ENCODE results near the gene OR10A5. TPM values are rescaled to one million over a fixed set of nuclear protein-coding genes. Genes with fewer than 3 reads are reported as not detected.

The OR10A5 gene
- total and polyA plus RNA-seq, 2 experiments from 2014 or later = not detected

DNA sequence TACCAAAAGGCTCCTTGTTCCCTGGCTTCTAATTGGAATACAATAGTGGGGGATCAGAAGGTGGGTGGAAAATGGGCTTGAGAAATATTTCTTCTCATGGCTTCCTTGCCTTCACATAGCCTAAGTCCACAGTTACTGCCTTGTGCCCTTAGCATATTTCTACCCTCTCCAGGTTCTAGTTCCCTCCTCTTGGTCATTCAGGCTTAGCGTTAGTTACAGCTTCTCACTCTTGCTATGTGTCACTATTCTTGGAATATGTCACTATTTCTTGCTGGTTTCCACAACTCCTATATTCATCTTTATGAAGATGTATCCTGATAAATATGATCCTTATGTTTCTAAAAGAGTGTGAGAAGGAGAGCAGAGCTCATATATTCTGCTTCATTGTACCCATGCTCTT is 44.4 kb downstream of the OR10A5 start:
- TF ChIP-seq, protein P1, sequence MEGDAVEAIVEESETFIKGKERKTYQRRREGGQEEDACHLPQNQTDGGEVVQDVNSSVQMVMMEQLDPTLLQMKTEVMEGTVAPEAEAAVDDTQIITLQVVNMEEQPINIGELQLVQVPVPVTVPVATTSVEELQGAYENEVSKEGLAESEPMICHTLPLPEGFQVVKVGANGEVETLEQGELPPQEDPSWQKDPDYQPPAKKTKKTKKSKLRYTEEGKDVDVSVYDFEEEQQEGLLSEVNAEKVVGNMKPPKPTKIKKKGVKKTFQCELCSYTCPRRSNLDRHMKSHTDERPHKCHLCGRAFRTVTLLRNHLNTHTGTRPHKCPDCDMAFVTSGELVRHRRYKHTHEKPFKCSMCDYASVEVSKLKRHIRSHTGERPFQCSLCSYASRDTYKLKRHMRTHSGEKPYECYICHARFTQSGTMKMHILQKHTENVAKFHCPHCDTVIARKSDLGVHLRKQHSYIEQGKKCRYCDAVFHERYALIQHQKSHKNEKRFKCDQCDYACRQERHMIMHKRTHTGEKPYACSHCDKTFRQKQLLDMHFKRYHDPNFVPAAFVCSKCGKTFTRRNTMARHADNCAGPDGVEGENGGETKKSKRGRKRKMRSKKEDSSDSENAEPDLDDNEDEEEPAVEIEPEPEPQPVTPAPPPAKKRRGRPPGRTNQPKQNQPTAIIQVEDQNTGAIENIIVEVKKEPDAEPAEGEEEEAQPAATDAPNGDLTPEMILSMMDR (IDR thresholded peaks at IDR 0.05; ENCODE audit: low read depth, low read length) = no peak
- Histone ChIP-seq H3K36me3 (no peaks in the 10 kb centered on the region), H3K4me3 (no peak overlapping the region), H3K4me1 (ENCODE audit: low read depth) (no peaks in the 10 kb centered on the region), H3K27ac (no peak overlapping the region), H3K9me3 (ENCODE audit: low read depth) (no peaks in the 10 kb centered on the region), H3K27me3 (no peaks in the 10 kb centered on the region)
- no peak for DNase-seq (ENCODE audit: low read depth in 1 of 2, low spot score in 1 of 2)

DNA sequence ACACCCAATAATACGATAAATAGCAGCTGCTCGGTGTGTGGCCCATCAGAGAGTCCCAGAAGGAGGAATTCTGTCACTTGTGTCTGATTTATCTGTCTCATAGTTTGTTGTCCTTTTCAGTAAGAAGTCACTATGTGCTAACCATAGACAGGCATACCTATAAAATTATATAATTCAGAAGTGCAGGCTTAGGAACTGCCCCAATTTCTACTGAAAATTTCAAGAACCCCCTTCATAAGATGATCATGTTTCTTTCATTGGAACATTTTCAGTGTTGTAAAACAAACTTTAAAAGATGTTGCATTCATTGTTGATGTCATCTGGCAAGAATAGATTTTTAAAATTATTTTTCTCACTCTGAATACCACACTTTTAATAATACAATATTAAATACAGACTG is 46.9 kb downstream of the OR10A5 start, which contains the start of gene OR2D2:
Gene OR2D2 (minus strand): TSS at position 101 of the 400 bp plus-strand sequence. CDS start 0 bp downstream, at position 101.
- H3K27ac ChIP-seq = no peak within 1 kb of the TSS

DNA sequence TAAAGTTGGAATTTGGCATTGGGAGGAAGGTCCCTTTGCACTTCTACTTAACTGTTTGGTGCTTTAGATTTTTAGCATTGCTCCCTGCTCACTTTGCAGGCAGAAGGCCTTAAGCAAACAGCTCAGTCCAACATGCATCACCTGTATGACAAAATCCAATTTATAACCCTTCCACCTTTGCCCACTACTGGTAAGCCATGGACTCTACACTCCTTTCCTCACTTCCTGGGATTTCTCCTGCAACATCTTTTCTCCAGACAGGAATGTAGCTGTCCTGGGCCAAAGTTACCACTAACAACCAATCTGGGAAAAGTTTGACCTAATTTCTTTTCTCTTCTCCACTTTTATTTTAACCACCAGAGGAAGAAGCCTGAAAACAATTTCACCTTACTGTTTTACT is 48.6 kb downstream of the OR10A5 start:
- TF ChIP-seq, protein P1 (IDR thresholded peaks at IDR 0.05; ENCODE audit: low read depth, low read length) = no peak
- DNase-seq (ENCODE audit: low read depth in 1 of 2, low spot score in 1 of 2) = no peak

More for the DNA sequence above, 46.9 kb downstream of the OR10A5 start, which contains the start of gene OR2D2:
- no peaks in the 10 kb centered on the region for H3K4me1 ChIP-seq (ENCODE audit: low read depth)
- H3K36me3 ChIP-seq = no peaks in the 10 kb centered on the region
- H3K4me3 ChIP-seq = no peak within 1 kb of the TSS
- H3K9me3 ChIP-seq (ENCODE audit: low read depth) = no peaks in the 10 kb centered on the region
- H3K27me3 ChIP-seq = no peaks in the 10 kb centered on the region
- TF ChIP-seq, protein P1 (IDR thresholded peaks at IDR 0.05; ENCODE audit: low read depth, low read length) = no peak
- no peak for DNase-seq (ENCODE audit: low read depth in 1 of 2, low spot score in 1 of 2)

DNA sequence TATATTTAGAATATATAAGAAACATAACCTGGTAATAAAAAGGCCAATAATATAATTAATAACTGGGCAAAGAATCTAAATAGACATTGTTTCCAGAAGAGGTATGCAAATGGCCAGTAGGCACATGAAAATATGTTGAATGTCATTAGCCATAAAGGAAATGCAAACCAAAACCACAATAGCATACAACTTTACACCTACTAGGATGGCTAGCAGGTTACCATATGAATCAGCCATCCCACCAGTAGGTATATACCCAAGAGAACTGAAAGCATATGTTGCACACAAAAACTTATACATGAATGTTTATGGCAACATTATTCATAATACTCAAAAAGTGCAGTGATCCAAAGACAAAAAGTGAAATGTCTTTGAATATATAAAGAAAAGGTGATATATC is 49.5 kb downstream of the OR10A5 start:
- DNase-seq (ENCODE audit: low read depth in 1 of 2, low spot score in 1 of 2) = no peak
- no peak overlapping the region for H3K27ac ChIP-seq
- H3K27me3 ChIP-seq = peaks cover 5% of the 10 kb centered on the region
- H3K36me3 ChIP-seq = no peaks in the 10 kb centered on the region
- no peaks in the 10 kb centered on the region for H3K9me3 ChIP-seq (ENCODE audit: low read depth)
- no peak overlapping the region for H3K4me3 ChIP-seq
- no peaks in the 10 kb centered on the region for H3K4me1 ChIP-seq (ENCODE audit: low read depth)
- TF ChIP-seq, protein P1 (IDR thresholded peaks at IDR 0.05; ENCODE audit: low read depth, low read length) = no peak

More for the DNA sequence above, 48.6 kb downstream of the OR10A5 start:
- Histone ChIP-seq H3K4me3 (no peak overlapping the region), H3K27me3 (peaks cover 5% of the 10 kb centered on the region), H3K9me3 (ENCODE audit: low read depth) (no peaks in the 10 kb centered on the region), H3K27ac (no peak overlapping the region), H3K4me1 (ENCODE audit: low read depth) (no peaks in the 10 kb centered on the region), H3K36me3 (no peaks in the 10 kb centered on the region)

Other genes starting within 250 kb of the OR10A5 start
- gene RRP8, start 242.1 kb upstream of the OR10A5 start, total RNA-seq = 20.7 and 27.3 TPM in 2 replicates
- 32.6 and 46.0 TPM in 2 replicates for gene RRP8, start 242.1 kb upstream of the OR10A5 start, polyA plus RNA-seq
- gene ILK, start 241.9 kb upstream of the OR10A5 start, total RNA-seq = 221 and 259 TPM in 2 replicates
- gene ILK, start 241.9 kb upstream of the OR10A5 start, polyA plus RNA-seq = 270 and 316 TPM in 2 replicates
- 72.6 and 113 TPM in 2 replicates for gene TAF10, start 233.5 kb upstream of the OR10A5 start, total RNA-seq
- gene TAF10, start 233.5 kb upstream of the OR10A5 start, polyA plus RNA-seq = 277 and 316 TPM in 2 replicates
- 13.2 and 27.8 TPM in 2 replicates for gene TPP1, start 226.3 kb upstream of the OR10A5 start, total RNA-seq
- gene TPP1, start 226.3 kb upstream of the OR10A5 start, polyA plus RNA-seq = 28.0 and 36.8 TPM in 2 replicates
- 45.8 and 60.2 TPM in 2 replicates for gene DCHS1, start 189.9 kb upstream of the OR10A5 start, total RNA-seq
- 16.0 and 19.8 TPM in 2 replicates for gene DCHS1, start 189.9 kb upstream of the OR10A5 start, polyA plus RNA-seq
- gene MRPL17, start 162.3 kb upstream of the OR10A5 start, total RNA-seq = 52.1 and 100 TPM in 2 replicates
- gene MRPL17, start 162.3 kb upstream of the OR10A5 start, polyA plus RNA-seq = 62.1 and 108 TPM in 2 replicates
- 0.12 TPM in 1 of 2 replicates, not detected in the other for gene OR2AG2, start 73.7 kb upstream of the OR10A5 start, total RNA-seq
- gene OR2AG2, start 73.7 kb upstream of the OR10A5 start, polyA plus RNA-seq = 0.16 and 0.28 TPM in 2 replicates
- gene OR2AG1, start 62.7 kb upstream of the OR10A5 start, total RNA-seq = not detected in 2 replicates
- 0.04 and 0.09 TPM in 2 replicates for gene OR2AG1, start 62.7 kb upstream of the OR10A5 start, polyA plus RNA-seq
- 0.11 and 0.12 TPM in 2 replicates for gene OR6A2, start 46.0 kb upstream of the OR10A5 start, total RNA-seq
- gene OR6A2, start 46.0 kb upstream of the OR10A5 start, polyA plus RNA-seq = 0.07 TPM in 1 of 2 replicates, not detected in the other
- not detected in 2 replicates for gene OR10A2, start 17.4 kb downstream of the OR10A5 start, total RNA-seq
- gene OR10A2, start 17.4 kb downstream of the OR10A5 start, polyA plus RNA-seq = 0.26 TPM in 1 of 2 replicates, not detected in the other
- not detected in 2 replicates for gene OR10A4, start 30.9 kb downstream of the OR10A5 start, total RNA-seq
- not detected in 2 replicates for gene OR10A4, start 30.9 kb downstream of the OR10A5 start, polyA plus RNA-seq
- not detected in 2 replicates for gene OR2D2, start 46.8 kb downstream of the OR10A5 start, total RNA-seq
- not detected in 2 replicates for gene OR2D2, start 46.8 kb downstream of the OR10A5 start, polyA plus RNA-seq
- gene OR2D3, start 75.3 kb downstream of the OR10A5 start, total RNA-seq = not detected in 2 replicates
- 0.51 TPM in 1 of 2 replicates, not detected in the other for gene OR2D3, start 75.3 kb downstream of the OR10A5 start, polyA plus RNA-seq
- 0.86 and 1.6 TPM in 2 replicates for gene ZNF215, start 80.7 kb downstream of the OR10A5 start, total RNA-seq
- gene ZNF215, start 80.7 kb downstream of the OR10A5 start, polyA plus RNA-seq = 1.0 and 1.6 TPM in 2 replicates
- 6.1 and 7.9 TPM in 2 replicates for gene ZNF214, start 174.7 kb downstream of the OR10A5 start, total RNA-seq
- gene ZNF214, start 174.7 kb downstream of the OR10A5 start, polyA plus RNA-seq = 4.4 and 4.5 TPM in 2 replicates
- 0.60 and 0.92 TPM in 2 replicates for gene NLRP14, start 174.8 kb downstream of the OR10A5 start, total RNA-seq
- 1.0 and 1.4 TPM in 2 replicates for gene NLRP14, start 174.8 kb downstream of the OR10A5 start, polyA plus RNA-seq
- 0.25 and 0.54 TPM in 2 replicates for gene RBMXL2, start 243.3 kb downstream of the OR10A5 start, total RNA-seq
- gene RBMXL2, start 243.3 kb downstream of the OR10A5 start, polyA plus RNA-seq = 0.07 and 0.36 TPM in 2 replicates